Neural cell (in vitro differentiated cells): ENCODE measurements around the gene MOGAT1. TPM values are rescaled to one million over a fixed set of nuclear protein-coding genes. Genes with fewer than 3 reads are reported as not detected.

Source experiments
- H2AFZ ChIP-seq: fragments of 200-600, 300-800 bp; sonication (generic), shearing (Covaris generic); 2 replicates; pipeline ENCODE4 v1.6.0; 2014; ENCODE audit warnings: low read depth, mild to moderate bottlenecking, antibody characterized with exemption, low read length, moderate library complexity
- H3F3A ChIP-seq: fragments of 200-600 bp; shearing (Covaris generic); 2 replicates; pipeline ENCODE4 v1.6.1; 2016; ENCODE audit warnings: mild to moderate bottlenecking, moderate library complexity, mixed read lengths, antibody characterized with exemption, low read length; ENCODE audit not compliant: insufficient read depth, poor library complexity, severe bottlenecking
- H3K27ac ChIP-seq: fragments of 200-600, 300-800 bp; sonication (generic), shearing (Covaris generic); 2 replicates; pipeline ENCODE4 v1.5.1; 2014; ENCODE audit warnings: mild to moderate bottlenecking, low read length, moderate library complexity
- H3K27me3 ChIP-seq: fragments of 300-800, 200-600 bp; sonication (generic), shearing (Covaris generic); 2 replicates; pipeline ENCODE4 v1.6.0; 2014; ENCODE audit warnings: mild to moderate bottlenecking, low read depth, low read length, moderate library complexity; ENCODE audit not compliant: insufficient read depth
- H3K36me3 ChIP-seq: fragments of 300-800, 200-600 bp; sonication (generic), shearing (Covaris generic); 2 replicates; pipeline ENCODE4 v1.5.1; 2014; ENCODE audit warnings: mild to moderate bottlenecking, antibody characterized with exemption, low read length, moderate library complexity; ENCODE audit not compliant: insufficient read depth
- H3K4me2 ChIP-seq: fragments of 300-800, 200-600 bp; sonication (generic), shearing (Covaris generic); 2 replicates; pipeline ENCODE4 v1.6.0; 2014; ENCODE audit warnings: mild to moderate bottlenecking, low read length
- H3K4me3 ChIP-seq: fragments of 300-800, 200-600 bp; sonication (generic), shearing (Covaris generic); 2 replicates; pipeline ENCODE4 v1.5.1; 2014; ENCODE audit warnings: mild to moderate bottlenecking, low read length, moderate library complexity
- H3K79me2 ChIP-seq: fragments of 200-600 bp; shearing (Covaris generic); replicated peaks from 2 replicates; pipeline ENCODE4 v1.6.0; 2014; ENCODE audit warnings: mild to moderate bottlenecking, low read length, moderate library complexity; ENCODE audit not compliant: insufficient read depth
- H3K9ac ChIP-seq: fragments of 300-800, 200-600 bp; sonication (generic), shearing (Covaris generic); 2 replicates; pipeline ENCODE4 v1.6.1; 2016; ENCODE audit warnings: mild to moderate bottlenecking, low read length, mixed read lengths
- H3K9me2 ChIP-seq: fragments of 200-600 bp; shearing (Covaris generic); 2 replicates; pipeline ENCODE4 v1.6.1; 2016; ENCODE audit warnings: mild to moderate bottlenecking, low read length, mixed read lengths; ENCODE audit not compliant: insufficient read depth
- H3K9me3 ChIP-seq: fragments of 200-600, 300-800 bp; sonication (generic), shearing (Covaris generic); 2 replicates; pipeline ENCODE4 v1.6.1; 2016; ENCODE audit warnings: mild to moderate bottlenecking, mixed run types, low read length, moderate library complexity, mixed read lengths
- H4K20me1 ChIP-seq: fragments of 200-600 bp; shearing (Covaris generic); 2 replicates; pipeline ENCODE4 v1.6.1; 2016; ENCODE audit warnings: mild to moderate bottlenecking, mixed run types; ENCODE audit not compliant: insufficient read depth
- EP300 ChIP-seq: fragments of 450-650 bp; conservative IDR thresholded peaks from 2 replicates; pipeline ENCODE4 v1.6.1; 2014; ENCODE audit warnings: antibody characterized with exemption, mild to moderate bottlenecking, moderate library complexity; ENCODE audit not compliant: poor library complexity, severe bottlenecking
- EZH2 ChIP-seq: fragments of 200-600, 300-800 bp; shearing (Covaris generic), sonication (generic); IDR thresholded peaks from 2 replicates; pipeline ENCODE4 v1.6.1; 2014; ENCODE audit warnings: antibody characterized with exemption, low read length, borderline replicate concordance, mild to moderate bottlenecking; ENCODE audit not compliant: insufficient read depth, poor library complexity, severe bottlenecking
- MXI1 ChIP-seq: fragments of 450-650 bp; conservative IDR thresholded peaks from 2 replicates; pipeline ENCODE4 v1.6.1; 2014; ENCODE audit warnings: antibody characterized with exemption, mild to moderate bottlenecking; ENCODE audit not compliant: poor library complexity, severe bottlenecking
- POLR2AphosphoS5 ChIP-seq: IDR thresholded peaks from 2 replicates; pipeline ENCODE4 v1.6.1; 2012
- RAD21 ChIP-seq: fragments of 450-650 bp; conservative IDR thresholded peaks from 2 replicates; pipeline ENCODE4 v1.6.1; 2014; ENCODE audit warnings: antibody characterized with exemption, mild to moderate bottlenecking, moderate library complexity
- SMC3 ChIP-seq: fragments of 450-650 bp; conservative IDR thresholded peaks from 2 replicates; pipeline ENCODE4 v1.6.1; 2014; ENCODE audit warnings: antibody characterized with exemption, mild to moderate bottlenecking, moderate library complexity; ENCODE audit not compliant: poor library complexity
- TAF1 ChIP-seq: IDR thresholded peaks from 2 replicates; pipeline ENCODE4 v1.6.1; 2012; ENCODE audit warnings: low read depth
- polyA plus RNA-seq: library from polyadenylated mRNA; depleted of rRNA; stranded (reverse); fragments of >200 nt; gene quantifications from 2 replicates; pipeline ENCODE4 v1.2.3, GENCODE V29; 2014
- TF ChIP-seq, protein P1 (sequence below): fragments of 450-650 bp; IDR thresholded peaks from 2 replicates; pipeline ENCODE4 v1.5.1; 2014; ENCODE audit warnings: antibody characterized with exemption, mild to moderate bottlenecking, moderate library complexity; ENCODE audit not compliant: poor library complexity, severe bottlenecking
- TF ChIP-seq, protein P2 (sequence below): IDR thresholded peaks from 2 replicates; pipeline ENCODE4 v1.6.1; 2012; ENCODE audit warnings: borderline replicate concordance

Gene MOGAT1
- polyA plus RNA-seq, 1 donor from 2014 or later = not detected

DNA sequence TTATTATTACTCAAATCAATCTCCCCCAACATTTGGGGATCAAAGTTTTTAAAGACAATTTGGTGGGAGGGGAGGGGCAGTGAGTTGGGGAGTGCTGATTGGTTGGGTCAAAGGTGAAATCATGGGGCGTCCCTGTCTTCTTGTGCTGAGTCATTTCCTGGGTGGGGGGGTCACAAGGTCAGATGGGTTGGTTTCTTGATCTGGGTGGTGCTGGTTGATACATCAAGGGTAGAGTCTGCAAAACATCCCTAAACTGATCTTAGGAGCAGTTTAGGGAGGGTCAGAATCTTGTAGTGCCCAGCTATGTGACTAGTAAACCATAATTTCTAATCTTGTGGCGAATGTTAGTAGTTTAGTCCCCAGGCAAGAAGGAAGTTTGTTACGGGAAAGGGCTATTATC is 67.4 kb downstream of the MOGAT1 start:
- no peak overlapping the region for H2AFZ ChIP-seq
- H3F3A ChIP-seq = no peaks in the 10 kb centered on the region
- no peak overlapping the region for H3K27ac ChIP-seq
- no peak overlapping the region for H3K9ac ChIP-seq
- no peaks in the 10 kb centered on the region for H3K36me3 ChIP-seq
- no peak overlapping the region for H3K4me2 ChIP-seq
- no peaks in the 10 kb centered on the region for H3K9me3 ChIP-seq
- no peaks in the 10 kb centered on the region for H3K9me2 ChIP-seq
- TF ChIP-seq, protein P1, sequence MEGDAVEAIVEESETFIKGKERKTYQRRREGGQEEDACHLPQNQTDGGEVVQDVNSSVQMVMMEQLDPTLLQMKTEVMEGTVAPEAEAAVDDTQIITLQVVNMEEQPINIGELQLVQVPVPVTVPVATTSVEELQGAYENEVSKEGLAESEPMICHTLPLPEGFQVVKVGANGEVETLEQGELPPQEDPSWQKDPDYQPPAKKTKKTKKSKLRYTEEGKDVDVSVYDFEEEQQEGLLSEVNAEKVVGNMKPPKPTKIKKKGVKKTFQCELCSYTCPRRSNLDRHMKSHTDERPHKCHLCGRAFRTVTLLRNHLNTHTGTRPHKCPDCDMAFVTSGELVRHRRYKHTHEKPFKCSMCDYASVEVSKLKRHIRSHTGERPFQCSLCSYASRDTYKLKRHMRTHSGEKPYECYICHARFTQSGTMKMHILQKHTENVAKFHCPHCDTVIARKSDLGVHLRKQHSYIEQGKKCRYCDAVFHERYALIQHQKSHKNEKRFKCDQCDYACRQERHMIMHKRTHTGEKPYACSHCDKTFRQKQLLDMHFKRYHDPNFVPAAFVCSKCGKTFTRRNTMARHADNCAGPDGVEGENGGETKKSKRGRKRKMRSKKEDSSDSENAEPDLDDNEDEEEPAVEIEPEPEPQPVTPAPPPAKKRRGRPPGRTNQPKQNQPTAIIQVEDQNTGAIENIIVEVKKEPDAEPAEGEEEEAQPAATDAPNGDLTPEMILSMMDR = no peak
- TF ChIP-seq EZH2 (no peak), TAF1 (no peak), EP300 (no peak), MXI1 (no peak), SMC3 (no peak), POLR2AphosphoS5 (no peak), RAD21 (no peak)
- TF ChIP-seq, protein P2, sequence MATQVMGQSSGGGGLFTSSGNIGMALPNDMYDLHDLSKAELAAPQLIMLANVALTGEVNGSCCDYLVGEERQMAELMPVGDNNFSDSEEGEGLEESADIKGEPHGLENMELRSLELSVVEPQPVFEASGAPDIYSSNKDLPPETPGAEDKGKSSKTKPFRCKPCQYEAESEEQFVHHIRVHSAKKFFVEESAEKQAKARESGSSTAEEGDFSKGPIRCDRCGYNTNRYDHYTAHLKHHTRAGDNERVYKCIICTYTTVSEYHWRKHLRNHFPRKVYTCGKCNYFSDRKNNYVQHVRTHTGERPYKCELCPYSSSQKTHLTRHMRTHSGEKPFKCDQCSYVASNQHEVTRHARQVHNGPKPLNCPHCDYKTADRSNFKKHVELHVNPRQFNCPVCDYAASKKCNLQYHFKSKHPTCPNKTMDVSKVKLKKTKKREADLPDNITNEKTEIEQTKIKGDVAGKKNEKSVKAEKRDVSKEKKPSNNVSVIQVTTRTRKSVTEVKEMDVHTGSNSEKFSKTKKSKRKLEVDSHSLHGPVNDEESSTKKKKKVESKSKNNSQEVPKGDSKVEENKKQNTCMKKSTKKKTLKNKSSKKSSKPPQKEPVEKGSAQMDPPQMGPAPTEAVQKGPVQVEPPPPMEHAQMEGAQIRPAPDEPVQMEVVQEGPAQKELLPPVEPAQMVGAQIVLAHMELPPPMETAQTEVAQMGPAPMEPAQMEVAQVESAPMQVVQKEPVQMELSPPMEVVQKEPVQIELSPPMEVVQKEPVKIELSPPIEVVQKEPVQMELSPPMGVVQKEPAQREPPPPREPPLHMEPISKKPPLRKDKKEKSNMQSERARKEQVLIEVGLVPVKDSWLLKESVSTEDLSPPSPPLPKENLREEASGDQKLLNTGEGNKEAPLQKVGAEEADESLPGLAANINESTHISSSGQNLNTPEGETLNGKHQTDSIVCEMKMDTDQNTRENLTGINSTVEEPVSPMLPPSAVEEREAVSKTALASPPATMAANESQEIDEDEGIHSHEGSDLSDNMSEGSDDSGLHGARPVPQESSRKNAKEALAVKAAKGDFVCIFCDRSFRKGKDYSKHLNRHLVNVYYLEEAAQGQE = no peak
- H3K27me3 ChIP-seq = no peaks in the 10 kb centered on the region
- H4K20me1 ChIP-seq = no peaks in the 10 kb centered on the region
- H3K4me3 ChIP-seq = no peak overlapping the region
- H3K79me2 ChIP-seq = no peaks in the 10 kb centered on the region

DNA sequence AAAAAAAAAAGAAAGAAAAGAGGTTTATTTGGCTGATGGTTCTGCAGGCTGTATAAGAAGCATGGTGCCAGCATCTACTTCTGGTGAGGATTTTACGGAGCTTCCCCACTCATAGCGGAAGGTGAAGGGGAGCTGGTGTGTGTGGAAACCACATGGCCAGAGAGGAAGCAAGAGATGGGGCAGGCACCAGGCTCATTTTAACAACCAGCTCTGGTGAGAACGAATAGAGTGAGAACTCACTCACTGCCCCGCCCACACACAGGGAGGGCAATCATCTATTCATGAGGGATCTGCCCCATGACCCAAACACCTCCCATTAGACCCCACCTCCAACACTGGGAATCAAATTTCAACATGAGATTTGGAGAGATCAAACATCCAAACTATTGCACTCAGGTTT is 68.5 kb downstream of the MOGAT1 start:
- no peak for TF ChIP-seq EP300
- no peak for TF ChIP-seq SMC3
- TF ChIP-seq, protein P1 = no peak
- no peak for TF ChIP-seq TAF1
- TF ChIP-seq POLR2AphosphoS5 = no peak
- no peak for TF ChIP-seq EZH2
- TF ChIP-seq RAD21 = no peak
- TF ChIP-seq MXI1 = no peak
- H3K27ac ChIP-seq = no peak overlapping the region
- no peak overlapping the region for H3K4me2 ChIP-seq
- no peaks in the 10 kb centered on the region for H3F3A ChIP-seq
- no peaks in the 10 kb centered on the region for H3K9me3 ChIP-seq
- no peaks in the 10 kb centered on the region for H3K79me2 ChIP-seq
- no peaks in the 10 kb centered on the region for H3K27me3 ChIP-seq
- H3K4me3 ChIP-seq = no peak overlapping the region
- no peaks in the 10 kb centered on the region for H3K9me2 ChIP-seq
- H2AFZ ChIP-seq = no peak overlapping the region
- H3K9ac ChIP-seq = no peak overlapping the region
- H4K20me1 ChIP-seq = no peaks in the 10 kb centered on the region
- no peaks in the 10 kb centered on the region for H3K36me3 ChIP-seq
